Brain microvascular endothelial cell (primary cell): ENCODE results near the gene PDCD11.

Experiments
- DNase-seq: peaks from one replicate; pipeline ENCODE4 v3.0.0-alpha.2; 2020
- H3K27ac ChIP-seq: fragments of 250-450 bp; sonication (Bioruptor Pico); 2 replicates; pipeline ENCODE4 v1.5.1; 2020; ENCODE audit warnings: mild to moderate bottlenecking, moderate library complexity
- H3K27me3 ChIP-seq: fragments of 250-450 bp; sonication (Bioruptor Pico); replicated peaks from 2 replicates; pipeline ENCODE4 v1.5.1; 2020; ENCODE audit warnings: mild to moderate bottlenecking
- H3K36me3 ChIP-seq: fragments of 250-450 bp; sonication (Bioruptor Pico); replicated peaks from 2 replicates; pipeline ENCODE4 v1.5.1; 2020; ENCODE audit warnings: mild to moderate bottlenecking
- H3K4me3 ChIP-seq: 2 replicates; pipeline ENCODE4 v1.5.1; 2011; ENCODE audit warnings: low read depth, mild to moderate bottlenecking, control low read depth, low read length, moderate library complexity
- in situ Hi-C: cut with HindIII; loops from 2 replicates; pipeline ENCODE4 v1.10.0; 2017; ENCODE audit warnings: low sequenced_read_pairs, low pct_ligation_motif_present
- TF ChIP-seq, protein P1 (sequence below): IDR thresholded peaks from 2 replicates; pipeline ENCODE4 v1.5.1; 2011; ENCODE audit warnings: low read depth, mild to moderate bottlenecking, moderate library complexity, low read length, control low read depth, inconsistent platforms; ENCODE audit errors: missing control alignments

The PDCD11 gene

DNA sequence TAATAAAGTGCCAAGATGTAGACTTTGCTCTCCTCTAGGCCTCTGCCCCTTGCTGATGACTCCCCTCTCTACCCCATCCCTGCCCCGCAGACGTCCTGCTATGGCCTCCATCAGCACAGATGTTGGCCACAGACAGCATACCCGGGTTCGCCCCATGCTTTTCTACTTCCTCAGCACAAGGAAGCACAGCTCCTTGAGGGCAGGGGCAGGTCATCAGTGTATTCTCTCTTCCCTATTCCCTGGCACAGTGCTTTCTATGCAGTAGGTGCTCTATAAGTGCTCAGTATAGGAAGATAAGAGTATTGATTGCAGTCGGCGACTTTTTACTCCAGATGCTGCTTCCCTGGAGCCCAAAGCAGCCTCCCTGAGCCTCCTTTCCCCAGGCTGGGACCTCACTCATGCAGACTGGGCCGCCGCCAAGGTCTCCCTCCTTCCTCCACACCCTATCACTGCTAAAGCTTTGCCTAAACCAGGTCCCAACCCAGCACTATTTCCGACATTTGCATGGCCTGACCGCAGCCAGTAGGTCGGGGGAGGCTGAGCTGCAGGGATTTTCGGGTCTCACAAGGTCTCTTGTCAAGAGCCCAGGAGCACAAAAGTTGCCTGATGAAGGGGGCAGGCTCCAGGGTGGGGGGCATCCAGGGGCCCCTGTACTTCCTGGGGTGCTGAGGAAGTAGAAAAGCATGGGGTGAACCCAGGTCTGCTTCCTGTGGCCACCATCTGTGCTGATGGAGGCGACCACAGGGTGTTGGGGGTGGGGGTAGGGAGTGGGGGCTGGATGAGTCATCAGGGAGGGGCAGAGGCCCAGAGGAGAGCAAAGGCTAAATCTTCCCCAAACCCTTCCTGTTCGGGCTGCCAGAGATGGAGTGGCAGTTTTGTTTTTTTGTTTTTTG, 74.6 kb downstream of the PDCD11 start:
- TF ChIP-seq, protein P1, sequence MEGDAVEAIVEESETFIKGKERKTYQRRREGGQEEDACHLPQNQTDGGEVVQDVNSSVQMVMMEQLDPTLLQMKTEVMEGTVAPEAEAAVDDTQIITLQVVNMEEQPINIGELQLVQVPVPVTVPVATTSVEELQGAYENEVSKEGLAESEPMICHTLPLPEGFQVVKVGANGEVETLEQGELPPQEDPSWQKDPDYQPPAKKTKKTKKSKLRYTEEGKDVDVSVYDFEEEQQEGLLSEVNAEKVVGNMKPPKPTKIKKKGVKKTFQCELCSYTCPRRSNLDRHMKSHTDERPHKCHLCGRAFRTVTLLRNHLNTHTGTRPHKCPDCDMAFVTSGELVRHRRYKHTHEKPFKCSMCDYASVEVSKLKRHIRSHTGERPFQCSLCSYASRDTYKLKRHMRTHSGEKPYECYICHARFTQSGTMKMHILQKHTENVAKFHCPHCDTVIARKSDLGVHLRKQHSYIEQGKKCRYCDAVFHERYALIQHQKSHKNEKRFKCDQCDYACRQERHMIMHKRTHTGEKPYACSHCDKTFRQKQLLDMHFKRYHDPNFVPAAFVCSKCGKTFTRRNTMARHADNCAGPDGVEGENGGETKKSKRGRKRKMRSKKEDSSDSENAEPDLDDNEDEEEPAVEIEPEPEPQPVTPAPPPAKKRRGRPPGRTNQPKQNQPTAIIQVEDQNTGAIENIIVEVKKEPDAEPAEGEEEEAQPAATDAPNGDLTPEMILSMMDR, result no peak

DNA sequence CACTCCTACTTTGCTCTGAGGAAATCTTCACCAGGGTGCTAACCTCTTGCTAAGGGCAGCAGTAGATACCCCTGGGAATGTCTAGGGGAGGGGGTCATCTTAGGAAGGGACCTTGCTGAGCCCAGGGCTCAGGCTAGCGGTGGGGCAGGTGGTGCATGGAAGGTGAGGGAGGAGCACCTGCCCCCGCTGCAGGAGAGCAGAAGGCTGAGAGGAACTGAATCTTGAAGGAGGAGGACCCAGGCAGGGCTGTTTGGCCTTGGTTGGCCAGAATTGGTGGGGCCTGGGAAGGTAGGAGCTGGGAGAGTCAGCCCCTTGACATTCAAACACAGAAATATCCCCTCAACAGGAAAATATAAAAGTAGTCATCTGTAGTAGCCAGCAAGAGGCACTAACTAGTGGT, 75.6 kb downstream of the PDCD11 start:
- H3K27ac ChIP-seq, result no peak overlapping the region
- H3K27me3 ChIP-seq, result no peaks in the 10 kb centered on the region
- TF ChIP-seq, protein P1, result no peak
- in situ Hi-C loops, result loop anchor here (10.0 kb wide), 1 partner anchor 57 kb away; no protein-coding TSS in a partner anchor
- no peak for DNase-seq
- H3K36me3 ChIP-seq, result no peaks in the 10 kb centered on the region
- no peak overlapping the region for H3K4me3 ChIP-seq

More for the DNA sequence above, 74.6 kb downstream of the PDCD11 start:
- Histone ChIP-seq H3K27me3 (no peaks in the 10 kb centered on the region), H3K36me3 (no peaks in the 10 kb centered on the region), H3K4me3 (no peak overlapping the region), H3K27ac (no peak overlapping the region)
- no peak for DNase-seq
- in situ Hi-C loops, result loop anchor here (10.0 kb wide), 1 partner anchor 56 kb away; no protein-coding TSS in a partner anchor

DNA sequence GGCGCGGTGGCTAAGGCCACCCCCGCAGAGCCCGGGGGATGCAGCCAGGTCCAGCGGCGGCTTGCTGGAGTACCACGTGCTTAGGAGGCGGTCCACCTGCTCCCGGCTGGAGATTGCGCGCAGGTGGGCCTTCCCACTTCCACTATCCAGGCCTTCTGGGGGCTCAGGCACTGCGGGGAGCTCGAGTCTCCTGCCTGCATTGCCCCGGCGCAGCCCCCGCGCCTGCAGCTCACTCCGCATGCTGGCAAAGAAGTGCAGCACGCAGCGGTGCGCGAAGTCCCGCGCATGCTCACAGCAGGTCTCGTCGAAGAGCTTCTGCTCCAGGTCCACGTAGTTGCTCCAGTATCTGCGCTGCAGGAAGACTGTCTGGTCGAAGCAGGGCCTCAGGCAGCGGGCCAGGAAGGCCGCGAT, 76.8 kb downstream of the PDCD11 start:
- Histone ChIP-seq H3K36me3 (no peaks in the 10 kb centered on the region), H3K4me3 (no peak overlapping the region), H3K27ac (no peak overlapping the region), H3K27me3 (no peaks in the 10 kb centered on the region)
- TF ChIP-seq, protein P1, result no peak
- in situ Hi-C loops, result loop anchor here (10.0 kb wide), 1 partner anchor 58 kb away; no protein-coding TSS in a partner anchor
- no peak for DNase-seq

DNA sequence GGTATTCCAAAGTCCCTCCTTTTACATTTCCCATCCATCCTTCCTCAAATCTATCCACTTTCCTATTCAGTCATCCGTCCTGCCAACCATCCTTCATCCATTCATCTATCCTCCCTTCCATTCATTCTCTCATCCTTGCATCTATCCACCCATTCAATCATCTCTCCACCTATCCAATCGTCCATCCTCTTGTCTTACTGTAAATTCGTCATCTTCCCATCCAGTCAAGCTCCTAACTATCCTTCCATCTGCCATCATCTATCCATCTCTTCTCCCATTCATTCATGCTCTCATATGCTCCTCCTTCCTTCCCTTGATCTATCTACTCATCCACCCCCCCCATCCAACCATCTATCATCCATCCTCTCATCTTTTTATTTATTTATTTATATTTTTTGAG, 77.7 kb downstream of the PDCD11 start:
- no peak overlapping the region for H3K4me3 ChIP-seq
- in situ Hi-C loops, result loop anchor here (10.0 kb wide), 1 partner anchor 59 kb away; no protein-coding TSS in a partner anchor
- TF ChIP-seq, protein P1, result no peak
- DNase-seq, result no peak
- H3K36me3 ChIP-seq, result no peaks in the 10 kb centered on the region
- no peaks in the 10 kb centered on the region for H3K27me3 ChIP-seq
- H3K27ac ChIP-seq, result no peak overlapping the region

DNA sequence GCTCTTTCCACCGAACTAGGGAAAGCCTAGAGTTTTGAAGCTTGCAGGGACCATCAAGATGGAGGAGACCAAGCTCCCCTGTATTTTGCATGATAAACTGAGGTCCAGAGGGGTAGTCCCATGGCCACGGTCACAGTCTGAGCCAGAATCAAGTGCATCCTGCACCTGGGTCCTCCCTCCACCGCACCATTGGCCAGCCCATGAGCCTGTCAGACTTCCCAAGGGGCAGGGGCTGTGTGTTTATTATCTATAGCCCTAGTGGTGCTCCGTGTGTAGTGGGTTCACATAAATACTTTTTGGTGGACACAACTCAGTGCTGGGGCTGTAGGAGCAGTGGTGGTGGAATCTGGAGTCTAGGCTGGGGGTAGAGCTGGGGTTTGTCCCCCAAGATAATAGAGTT, 79.0 kb downstream of the PDCD11 start:
- Histone ChIP-seq H3K27me3 (no peaks in the 10 kb centered on the region), H3K36me3 (no peaks in the 10 kb centered on the region), H3K4me3 (no peak overlapping the region), H3K27ac (no peak overlapping the region)
- no peak for DNase-seq
- in situ Hi-C loops, result loop anchor here (10.0 kb wide), 1 partner anchor 61 kb away; no protein-coding TSS in a partner anchor
- TF ChIP-seq, protein P1, result no peak
